ENCODE results near the gene ARRDC4.

- TF ChIP-seq POLR2A (IDR thresholded peaks at IDR 0.05; ENCODE audit: low read depth, low read length) (no peak), POLR2AphosphoS5 (IDR thresholded peaks at IDR 0.05; ENCODE audit: low read depth, low read length) (no peak), TAF1 (IDR thresholded peaks at IDR 0.05; ENCODE audit: borderline replicate concordance, low read depth, low read length) (no peak)
These were observed 31.6 kb downstream of the ARRDC4 start for GRCh38 chr15:97991972-97992541.
